B cell (primary cell): ENCODE data around the gene RAP1A. TPM values are rescaled to one million over a fixed set of nuclear protein-coding genes. Genes with fewer than 3 reads are reported as not detected.
A peak's percentile ranks its signal among the peaks of the same experiment; 100 is the strongest.

Source experiments
- ATAC-seq: fragments of 200-7000 bp; cut with Tn5 transposase; one replicate; pipeline ENCODE4 v1.10.0; 2021; ENCODE audit warnings: low read depth, mild to moderate bottlenecking, moderate number of reproducible peaks, moderate library complexity
- CTCF ChIA-PET: fragments of 350-600 bp; sonication (Branson Sonifier 250); formaldehyde crosslinking; loops from one replicate; lab custom pipeline; 2021; ENCODE audit warnings: antibody characterized with exemption, inconsistent platforms; lab: Charles Lee
- POLR2A ChIA-PET: fragments of 350-600 bp; sonication (Branson Sonifier 250); formaldehyde crosslinking; loops from one replicate; lab custom pipeline; 2021; ENCODE audit warnings: antibody characterized with exemption; lab: Charles Lee
- DNase-seq: peaks from one replicate; pipeline ENCODE4 v3.0.0; 2013
- H2AFZ ChIP-seq: 2 replicates; pipeline ENCODE4 v1.6.1; 2012; ENCODE audit warnings: mild to moderate bottlenecking, low read depth, low read length; ENCODE audit not compliant: insufficient read depth, poor library complexity, severe bottlenecking
- H3K27ac ChIP-seq, 2 donors: 1 replicate in 1 of 2; 2 replicates in 1 of 2; pipeline ENCODE4 v1.5.1; 2012 to 2013; ENCODE audit warnings: low read length in 2 of 2, mild to moderate bottlenecking in 2 of 2, moderate library complexity in 1 of 2
- H3K27me3 ChIP-seq, 4 experiments: fragments of 200-600 bp in 1 of 4; sonication (generic) in 1 of 4; replicated peaks in 1 of 4; 1 replicate in 2 of 4; 2 replicates in 2 of 4; pipeline versions ENCODE4 v1.6.1 to v1.7.0; 2013 to 2016; ENCODE audit warnings: low read length in 3 of 4, mild to moderate bottlenecking in 2 of 4, mixed read lengths in 1 of 4, moderate library complexity in 1 of 4; ENCODE audit not compliant: insufficient read depth in 4 of 4, control insufficient read depth in 3 of 4; ENCODE audit errors: control extremely low read depth in 1 of 4
- H3K36me3 ChIP-seq, 2 experiments: replicated peaks in 1 of 2; 1 replicate in 1 of 2; 2 replicates in 1 of 2; pipeline versions ENCODE4 v1.6.1 to v1.7.1; 2013; ENCODE audit warnings: low read length in 1 of 2; ENCODE audit not compliant: insufficient read depth in 2 of 2, control insufficient read depth in 1 of 2; ENCODE audit errors: control extremely low read depth in 1 of 2, extremely low read depth in 1 of 2
- H3K4me1 ChIP-seq, 2 donors: fragments of 200-600 bp in 1 of 2; sonication (generic) in 1 of 2; 1 replicate in 1 of 2; 2 replicates in 1 of 2; pipeline versions ENCODE4 v1.5.1 to v1.6.1; 2013 to 2017; ENCODE audit warnings: low read length in 2 of 2; ENCODE audit not compliant: control insufficient read depth in 2 of 2, insufficient read depth in 2 of 2
- H3K4me2 ChIP-seq: replicated peaks from 2 replicates; pipeline ENCODE3; 2012; ENCODE audit warnings: mild to moderate bottlenecking, low read depth, low read length; ENCODE audit not compliant: poor library complexity, severe bottlenecking
- H3K4me3 ChIP-seq, 5 experiments: fragments of 200-600 bp in 1 of 5; sonication (generic) in 1 of 5; 1 replicate in 3 of 5; 2 replicates in 2 of 5; pipeline versions ENCODE4 v1.5.1 to v1.7.0; 2011 to 2016; ENCODE audit warnings: low read length in 4 of 5, mild to moderate bottlenecking in 4 of 5, low read depth in 2 of 5, control low read depth in 1 of 5, moderate library complexity in 1 of 5; ENCODE audit not compliant: insufficient read depth in 1 of 5; ENCODE audit errors: control extremely low read depth in 1 of 5, extremely low read depth in 1 of 5
- H3K79me2 ChIP-seq: fragments of 200-600 bp; sonication (generic); one replicate; pipeline ENCODE4 v1.6.0; 2016; ENCODE audit warnings: low read length; ENCODE audit not compliant: control insufficient read depth, insufficient read depth
- H3K9ac ChIP-seq: fragments of 200-600 bp; sonication (generic); 2 replicates; pipeline ENCODE4 v1.6.1; 2017; ENCODE audit warnings: mild to moderate bottlenecking, low read length, moderate library complexity
- H3K9me3 ChIP-seq, 3 donors: one replicate each; pipeline versions ENCODE4 v1.6.1 to v1.7.1; 2013; ENCODE audit warnings: low read length in 2 of 3; ENCODE audit not compliant: control insufficient read depth in 2 of 3, insufficient read depth in 1 of 3; ENCODE audit errors: control extremely low read depth in 1 of 3
- H4K20me1 ChIP-seq: 2 replicates; pipeline ENCODE4 v1.6.0; 2012; ENCODE audit warnings: mild to moderate bottlenecking, low read length; ENCODE audit not compliant: insufficient read depth, control insufficient read depth, poor library complexity, severe bottlenecking
- H3K27ac Mint-ChIP-seq: one replicate; pipeline ENCODE4 v1.8.0; 2021; ENCODE audit warnings: mixed read lengths
- H3K27me3 Mint-ChIP-seq: one replicate; pipeline ENCODE4 v1.8.0; 2021; ENCODE audit warnings: mixed read lengths
- H3K4me1 Mint-ChIP-seq: one replicate; pipeline ENCODE4 v1.8.0; 2021; ENCODE audit warnings: mixed read lengths
- H3K4me3 Mint-ChIP-seq: one replicate; pipeline ENCODE4 v1.8.0; 2021; ENCODE audit warnings: mixed read lengths
- H3K9me3 Mint-ChIP-seq: one replicate; pipeline ENCODE4 v1.8.0; 2022; ENCODE audit warnings: mixed read lengths; ENCODE audit not compliant: insufficient read depth
- EZH2 ChIP-seq: IDR thresholded peaks from 2 replicates; pipeline ENCODE4 v1.6.1; 2012; ENCODE audit warnings: borderline replicate concordance, low read depth, mild to moderate bottlenecking, moderate library complexity, low read length; ENCODE audit not compliant: insufficient read depth, poor library complexity, severe bottlenecking
- WGBS: methylation state at CpG from one replicate; pipeline ENCODE4 v1.1.5; 2013; ENCODE audit warnings: missing lambda C conversion rate; ENCODE audit not compliant: insufficient coverage; 5-methylcytosine and 5-hydroxymethylcytosine counted together
- intact Hi-C: fragments of 100-400 bp; cut with micrococcal nuclease; formaldehyde crosslinking; loops from one replicate; pipeline ENCODE4 v1.10.0; 2022
- polyA plus RNA-seq: library from polyadenylated mRNA; depleted of rRNA; stranded (reverse); fragments of >200 nt; gene quantifications from 2 replicates; pipeline ENCODE4 v1.2.3, GENCODE V29; 2012
- total RNA-seq, 2 donors: library from RNA; stranded (reverse); fragments of 120-200 nt in 1 of 2; gene quantifications; 1 replicate in 1 of 2; 2 replicates in 1 of 2; pipeline versions ENCODE4 v1.2.3 to v1.2.4, GENCODE V29; 2013 to 2022
- TF ChIP-seq, protein P1 (sequence below): fragments of 200-600 bp; IDR thresholded peaks from one replicate; pipeline ENCODE4 v1.8.0; 2022; ENCODE audit warnings: antibody characterized with exemption, mild to moderate bottlenecking

RAP1A gene
- total and polyA plus RNA-seq, 2 donors (not counting 1 experiment from before 2014, with no cell fraction given) = 32.6 to 75.3 TPM

- DNase-seq = no peak
- Histone ChIP-seq H4K20me1 (peaks cover 52% of the 10 kb centered on the region), H3K79me2 (peaks cover 99% of the 10 kb centered on the region), H3K27me3 (no peaks in the 10 kb centered on the region), H3K4me1 (peaks cover 18 to 23% of the 10 kb centered on the region in 2 donors), H3K9me3 (no peaks in the 10 kb centered on the region), H3K4me3 (no peak overlapping the region), H2AFZ (no peak overlapping the region), H3K27ac (no peak overlapping the region), H3K4me2 (no peak overlapping the region), H3K9ac (no peak overlapping the region), H3K36me3 (peaks cover 2 to 3% of the 10 kb centered on the region in 2 experiments)
- H3K4me1 Mint-ChIP-seq = peaks cover 55% of the 10 kb centered on the region
- TF ChIP-seq, protein P1, sequence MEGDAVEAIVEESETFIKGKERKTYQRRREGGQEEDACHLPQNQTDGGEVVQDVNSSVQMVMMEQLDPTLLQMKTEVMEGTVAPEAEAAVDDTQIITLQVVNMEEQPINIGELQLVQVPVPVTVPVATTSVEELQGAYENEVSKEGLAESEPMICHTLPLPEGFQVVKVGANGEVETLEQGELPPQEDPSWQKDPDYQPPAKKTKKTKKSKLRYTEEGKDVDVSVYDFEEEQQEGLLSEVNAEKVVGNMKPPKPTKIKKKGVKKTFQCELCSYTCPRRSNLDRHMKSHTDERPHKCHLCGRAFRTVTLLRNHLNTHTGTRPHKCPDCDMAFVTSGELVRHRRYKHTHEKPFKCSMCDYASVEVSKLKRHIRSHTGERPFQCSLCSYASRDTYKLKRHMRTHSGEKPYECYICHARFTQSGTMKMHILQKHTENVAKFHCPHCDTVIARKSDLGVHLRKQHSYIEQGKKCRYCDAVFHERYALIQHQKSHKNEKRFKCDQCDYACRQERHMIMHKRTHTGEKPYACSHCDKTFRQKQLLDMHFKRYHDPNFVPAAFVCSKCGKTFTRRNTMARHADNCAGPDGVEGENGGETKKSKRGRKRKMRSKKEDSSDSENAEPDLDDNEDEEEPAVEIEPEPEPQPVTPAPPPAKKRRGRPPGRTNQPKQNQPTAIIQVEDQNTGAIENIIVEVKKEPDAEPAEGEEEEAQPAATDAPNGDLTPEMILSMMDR = no peak
- TF ChIP-seq EZH2 = no peak
- no peaks in the 10 kb centered on the region for H3K27me3 Mint-ChIP-seq
- H3K27ac Mint-ChIP-seq = peak overlapping the region; percentile 57
- no peaks in the 10 kb centered on the region for H3K9me3 Mint-ChIP-seq
- no peak overlapping the region for H3K4me3 Mint-ChIP-seq
- CTCF ChIA-PET = interaction anchor here (0.7 to 2.2 kb wide), 3 partner anchors 9 to 157 kb away, joined by 3 to 13 read pairs (median 3); no protein-coding TSS in a partner anchor
- no peak for ATAC-seq
- intact Hi-C loops = no loop called here
- POLR2A ChIA-PET = no interaction called here
Observed at GRCh38 chr1:111665497-111665896, 45.9 kb downstream of the RAP1A start.

DNA sequence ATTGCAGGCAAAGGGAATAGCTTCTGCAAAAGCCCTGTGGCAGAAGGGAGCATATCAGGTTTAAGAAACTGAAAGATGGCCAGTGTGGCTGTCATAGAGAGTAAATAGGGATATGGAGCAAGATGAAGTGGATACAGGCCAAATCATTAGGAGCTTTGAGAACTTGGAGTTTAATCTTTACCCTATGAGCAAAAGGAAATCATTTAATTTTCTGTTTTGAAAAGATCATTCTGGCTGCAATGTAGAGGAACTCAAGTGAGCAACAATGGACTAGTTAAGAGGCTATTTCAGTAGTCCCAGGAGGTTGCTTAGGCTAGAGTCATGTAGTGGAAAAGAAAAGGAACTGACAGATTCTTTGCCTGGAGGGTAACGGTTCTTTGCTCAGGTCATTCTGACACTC is 47.2 kb downstream of the RAP1A start:
- Histone ChIP-seq H3K4me1 (peaks cover 13 to 17% of the 10 kb centered on the region in 2 donors), H3K79me2 (peaks cover 99% of the 10 kb centered on the region), H4K20me1 (peaks cover 41% of the 10 kb centered on the region), H3K4me3 (no peak overlapping the region), H3K27me3 (no peaks in the 10 kb centered on the region), H3K9ac (no peak overlapping the region), H3K36me3 (peaks cover 2 to 3% of the 10 kb centered on the region in 2 experiments), H3K27ac (no peak overlapping the region), H3K9me3 (no peaks in the 10 kb centered on the region), H2AFZ (no peak overlapping the region), H3K4me2 (peak overlapping the region; percentile 1)
- no peaks in the 10 kb centered on the region for H3K27me3 Mint-ChIP-seq
- H3K4me1 Mint-ChIP-seq = peaks cover 63% of the 10 kb centered on the region
- H3K4me3 Mint-ChIP-seq = no peak overlapping the region
- H3K27ac Mint-ChIP-seq = peak overlapping the region; percentile 15
- DNase-seq (no peak), ATAC-seq (no peak)
- H3K9me3 Mint-ChIP-seq = no peaks in the 10 kb centered on the region
- ChIA-PET POLR2A (no interaction called here), CTCF (no interaction called here)
- intact Hi-C loops = no loop called here
- TF ChIP-seq, protein P1 = no peak
- TF ChIP-seq EZH2 = no peak
- no CpG with 5 or more reads among the region's 1 CpG for WGBS
